Panc1 (cell line): ENCODE measurements around the gene PAPSS2. TPM values are rescaled to one million over a fixed set of nuclear protein-coding genes. Genes with fewer than 3 reads are reported as not detected.

ENCODE experiments used
- ATAC-seq: fragments of 200-7000 bp; cut with Tn5 transposase; 2 replicates; pipeline ENCODE4 v1.9.1; 2020; ENCODE audit warnings: mild to moderate bottlenecking, moderate library complexity
- BruUV-seq: library from RNA; stranded (reverse); fragments of 400-500 nt; replicated peaks from 2 replicates; lab custom pipeline; 2021; lab: Mats Ljungman, UMichigan
- CTCF ChIA-PET: fragments of 300-600 bp; sonication (Branson Sonifier 250); formaldehyde crosslinking; loops from one replicate; lab custom pipeline; 2022; ENCODE audit warnings: antibody characterized with exemption; lab: Charles Lee
- POLR2A ChIA-PET: fragments of 300-600 bp; sonication (Branson Sonifier 250); formaldehyde crosslinking; loops from one replicate; lab custom pipeline; 2022; ENCODE audit warnings: antibody characterized with exemption; lab: Charles Lee
- DNase-seq: peaks from one replicate; pipeline ENCODE4 v3.0.0-alpha.2; 2010; ENCODE audit warnings: low read depth, low spot score
- H3K27ac ChIP-seq: 2 replicates; pipeline ENCODE4 v1.5.1; 2011; ENCODE audit warnings: mild to moderate bottlenecking, low read length, inconsistent platforms
- H3K27me3 ChIP-seq: fragments of 200-500 bp; sonication (Bioruptor generic); 2 replicates; pipeline ENCODE4 v1.6.0; 2014; ENCODE audit warnings: low read length, inconsistent platforms; ENCODE audit not compliant: control insufficient read depth, insufficient read depth
- H3K36me3 ChIP-seq: fragments of 200-500 bp; sonication (Bioruptor generic); 2 replicates; pipeline ENCODE4 v1.5.1; 2014; ENCODE audit warnings: inconsistent platforms, mild to moderate bottlenecking, low read length, moderate library complexity; ENCODE audit not compliant: control insufficient read depth, insufficient read depth
- H3K4me1 ChIP-seq: 2 replicates; pipeline ENCODE4 v1.5.1; 2011; ENCODE audit warnings: inconsistent platforms, mild to moderate bottlenecking, low read length, moderate library complexity; ENCODE audit not compliant: control insufficient read depth, insufficient read depth
- H3K4me3 ChIP-seq, 2 experiments: 2 replicates each; pipeline ENCODE4 v1.5.1; 2011 to 2012; ENCODE audit warnings: low read depth in 2 of 2, low read length in 2 of 2, mild to moderate bottlenecking in 2 of 2, inconsistent platforms in 1 of 2, moderate library complexity in 1 of 2
- H3K9me3 ChIP-seq: fragments of 200-500 bp; sonication (Bioruptor generic); 2 replicates; pipeline ENCODE4 v1.5.1; 2014; ENCODE audit warnings: low read depth, mild to moderate bottlenecking, inconsistent platforms, low read length, moderate library complexity; ENCODE audit not compliant: control insufficient read depth, insufficient read depth
- POLR2AphosphoS5 ChIP-seq: IDR thresholded peaks from 2 replicates; pipeline ENCODE4 v1.6.1; 2012; ENCODE audit warnings: mild to moderate bottlenecking, low read depth, low read length, moderate library complexity
- REST ChIP-seq, 2 experiments: IDR thresholded peaks; 2 replicates each; pipeline ENCODE4 v1.6.1; 2011 to 2012; ENCODE audit warnings: low read depth in 2 of 2, control low read depth in 1 of 2, low read length in 1 of 2, mild to moderate bottlenecking in 1 of 2, moderate library complexity in 1 of 2; ENCODE audit not compliant: insufficient read depth in 1 of 2
- SIN3A ChIP-seq: IDR thresholded peaks from 2 replicates; pipeline ENCODE4 v1.6.1; 2012; ENCODE audit warnings: low read depth, mild to moderate bottlenecking, low read length, moderate library complexity, borderline replicate concordance; ENCODE audit not compliant: insufficient read depth
- TCF7L2 ChIP-seq: IDR thresholded peaks from 2 replicates; pipeline ENCODE4 v1.6.1; 2011; ENCODE audit warnings: mild to moderate bottlenecking, low read depth, low read length, inconsistent platforms
- in situ Hi-C: cut with HindIII; loops from 2 replicates; pipeline ENCODE4 v1.10.0; 2016; ENCODE audit warnings: low sequenced_read_pairs, low pct_unique_long_range_greater_than_20kb
- intact Hi-C: fragments of 100-400 bp; cut with micrococcal nuclease; formaldehyde crosslinking; loops from one replicate; pipeline ENCODE4 v1.10.0; 2022; ENCODE audit not compliant: unreplicated experiment
- total RNA-seq: library from RNA; stranded (reverse); gene quantifications from one replicate; pipeline ENCODE4 v1.2.1, GENCODE V29; 2021; ENCODE audit not compliant: unreplicated experiment
- TF ChIP-seq, protein P1 (sequence below): fragments of 450-650 bp; IDR thresholded peaks from 2 replicates; pipeline ENCODE4 v1.5.1; 2017; ENCODE audit warnings: mild to moderate bottlenecking

PAPSS2 gene
- total RNA-seq, 1 experiment from 2014 or later: 17.1 TPM

- ChIA-PET CTCF (no interaction called here), POLR2A (no interaction called here)
- no peaks in the 10 kb centered on the region for H3K9me3 ChIP-seq
- DNase-seq: no peak
- no peaks in the 10 kb centered on the region for H3K27me3 ChIP-seq
- H3K27ac ChIP-seq: no peak overlapping the region
- intact Hi-C loops: no loop called here
- ATAC-seq: no peak
- H3K4me1 ChIP-seq: no peaks in the 10 kb centered on the region
- no peaks in the 10 kb centered on the region for H3K36me3 ChIP-seq
- no peak overlapping the region for H3K4me3 ChIP-seq
- BruUV-seq: no TSS peak
- no peak for TF ChIP-seq TCF7L2
- TF ChIP-seq, protein P1, sequence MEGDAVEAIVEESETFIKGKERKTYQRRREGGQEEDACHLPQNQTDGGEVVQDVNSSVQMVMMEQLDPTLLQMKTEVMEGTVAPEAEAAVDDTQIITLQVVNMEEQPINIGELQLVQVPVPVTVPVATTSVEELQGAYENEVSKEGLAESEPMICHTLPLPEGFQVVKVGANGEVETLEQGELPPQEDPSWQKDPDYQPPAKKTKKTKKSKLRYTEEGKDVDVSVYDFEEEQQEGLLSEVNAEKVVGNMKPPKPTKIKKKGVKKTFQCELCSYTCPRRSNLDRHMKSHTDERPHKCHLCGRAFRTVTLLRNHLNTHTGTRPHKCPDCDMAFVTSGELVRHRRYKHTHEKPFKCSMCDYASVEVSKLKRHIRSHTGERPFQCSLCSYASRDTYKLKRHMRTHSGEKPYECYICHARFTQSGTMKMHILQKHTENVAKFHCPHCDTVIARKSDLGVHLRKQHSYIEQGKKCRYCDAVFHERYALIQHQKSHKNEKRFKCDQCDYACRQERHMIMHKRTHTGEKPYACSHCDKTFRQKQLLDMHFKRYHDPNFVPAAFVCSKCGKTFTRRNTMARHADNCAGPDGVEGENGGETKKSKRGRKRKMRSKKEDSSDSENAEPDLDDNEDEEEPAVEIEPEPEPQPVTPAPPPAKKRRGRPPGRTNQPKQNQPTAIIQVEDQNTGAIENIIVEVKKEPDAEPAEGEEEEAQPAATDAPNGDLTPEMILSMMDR: no peak
- in situ Hi-C loops: no loop called here
Observed at GRCh38 chr10:87691506-87692070, 31.9 kb downstream of the PAPSS2 start.

- no peak for DNase-seq
- no TSS peak for BruUV-seq
- no peaks in the 10 kb centered on the region for H3K4me1 ChIP-seq
- H3K4me3 ChIP-seq: no peak overlapping the region
- intact Hi-C loops (no loop called here), in situ Hi-C loops (no loop called here)
- ChIA-PET CTCF (no interaction called here), POLR2A (no interaction called here)
- H3K36me3 ChIP-seq: no peaks in the 10 kb centered on the region
- H3K27ac ChIP-seq: no peak overlapping the region
- TF ChIP-seq, protein P1: no peak
- TF ChIP-seq REST (IDR thresholded peaks at IDR 0.05; ENCODE audit: insufficient read depth in 1 of 2, low read depth in 2 of 2, low read length in 1 of 2): no peak
- no peak for TF ChIP-seq POLR2AphosphoS5
- no peak for TF ChIP-seq SIN3A
- TF ChIP-seq TCF7L2: no peak
- no peaks in the 10 kb centered on the region for H3K9me3 ChIP-seq
- H3K27me3 ChIP-seq: no peaks in the 10 kb centered on the region; the same call in 1 of the 2 replicates
- ATAC-seq: no peak
Observed at GRCh38 chr10:87692956-87693484, 33.3 kb downstream of the PAPSS2 start.
